GM21447 (cell line): ENCODE data around the gene PTPRE.

ENCODE experiments used
- ATAC-seq: cut with Tn5 transposase; IDR thresholded peaks from one replicate; pipeline ENCODE4 v1.9.1; 2021; ENCODE audit not compliant: unreplicated experiment

Gene PTPRE

DNA sequence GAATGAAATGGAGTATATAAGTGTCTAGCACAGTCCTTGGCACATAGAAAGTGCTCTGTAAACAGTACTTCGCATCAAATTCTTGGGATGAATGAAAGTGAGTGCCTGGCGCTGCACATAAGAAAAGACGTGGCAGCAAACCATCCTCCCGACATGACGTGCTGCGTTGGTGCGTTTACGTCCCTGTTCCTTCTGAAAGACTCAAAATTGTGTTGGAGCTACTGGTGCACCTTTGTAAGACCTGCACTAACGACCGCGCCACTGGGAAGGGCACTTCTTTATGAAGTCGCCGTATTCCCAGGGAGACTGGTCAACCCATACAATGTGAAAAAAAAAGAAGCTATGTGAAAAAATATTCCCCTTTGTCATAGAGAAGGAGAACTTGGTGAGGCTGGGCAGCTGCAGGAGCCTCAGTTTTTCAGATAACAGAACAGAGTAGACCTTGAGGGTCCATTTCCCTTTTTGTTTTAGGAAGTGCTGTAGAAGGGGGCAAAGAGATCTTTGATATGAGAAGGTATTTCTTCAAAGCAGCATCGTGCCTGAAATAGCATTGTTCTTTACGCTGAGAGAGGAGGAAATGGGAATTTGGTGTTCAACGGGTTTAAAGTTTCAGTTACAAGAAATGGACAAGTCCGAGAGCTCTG, 91.7 kb downstream of the PTPRE start:
- ATAC-seq: no peak

- no peak for ATAC-seq
Observed at GRCh38 chr10:127999297-128000129, 92.6 kb downstream of the PTPRE start.

DNA sequence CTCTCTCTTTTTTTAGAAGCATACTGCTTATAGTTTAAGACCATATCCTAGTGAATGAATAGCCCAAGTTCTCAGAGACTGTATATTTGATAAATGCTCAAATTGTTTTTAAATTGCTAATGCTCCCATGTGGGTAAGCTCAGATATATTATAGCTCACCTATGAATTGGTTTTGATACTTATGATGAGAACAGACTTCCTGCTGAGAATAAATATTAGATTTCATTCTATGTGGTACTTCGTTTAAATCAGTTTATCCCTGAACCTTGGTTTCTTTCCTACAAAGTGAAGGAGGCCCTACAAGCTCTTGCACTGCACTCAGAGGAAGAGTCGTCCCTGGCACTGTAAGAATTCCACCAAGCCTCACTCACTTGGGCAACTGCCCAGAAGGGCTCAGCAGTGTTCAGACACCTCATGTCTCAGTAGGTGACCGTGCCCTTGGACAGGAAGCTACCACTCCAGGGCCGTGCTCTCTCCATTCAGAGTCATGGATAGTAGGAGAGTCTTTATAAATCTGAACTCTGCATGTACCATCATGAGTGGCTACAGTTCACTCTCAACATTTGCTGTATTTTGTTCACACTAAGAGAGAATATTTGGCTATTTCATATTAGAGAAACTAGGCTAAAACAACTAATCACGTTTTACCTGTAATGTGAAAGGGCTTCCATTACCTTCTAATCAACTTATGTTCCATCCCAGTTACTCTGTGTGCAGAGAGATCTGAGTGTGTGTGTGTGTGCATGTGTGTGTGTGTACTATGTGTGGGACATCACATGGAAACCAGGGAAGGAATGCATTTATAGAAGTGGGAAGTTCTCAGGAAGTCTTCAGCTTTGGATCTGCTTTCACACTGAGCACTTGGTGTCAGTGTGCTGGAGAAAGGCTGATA, 93.8 kb downstream of the PTPRE start:
- no peak for ATAC-seq

DNA sequence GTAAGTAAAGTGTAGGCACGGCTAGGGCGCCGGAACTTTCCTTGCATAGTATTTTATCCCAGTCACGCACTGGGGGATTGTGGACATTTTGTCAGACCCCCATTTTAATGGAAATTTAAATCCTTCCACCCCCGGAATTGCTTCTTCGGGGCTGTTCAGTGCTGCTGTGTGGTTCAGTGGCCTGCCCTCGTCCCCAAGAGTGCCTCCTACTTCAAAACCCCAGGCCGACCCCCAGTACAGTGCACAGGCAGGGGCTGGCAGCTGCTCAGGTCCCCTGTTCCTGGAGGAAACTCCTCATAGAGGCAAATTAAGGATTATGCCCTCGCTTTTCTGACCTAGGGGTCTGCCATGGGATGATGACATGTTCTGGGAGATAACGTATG, 94.5 kb downstream of the PTPRE start:
- ATAC-seq: no peak

GRCh38 chr10:128001849-128002248, 94.9 kb downstream of the PTPRE start:
- ATAC-seq: no peak

DNA sequence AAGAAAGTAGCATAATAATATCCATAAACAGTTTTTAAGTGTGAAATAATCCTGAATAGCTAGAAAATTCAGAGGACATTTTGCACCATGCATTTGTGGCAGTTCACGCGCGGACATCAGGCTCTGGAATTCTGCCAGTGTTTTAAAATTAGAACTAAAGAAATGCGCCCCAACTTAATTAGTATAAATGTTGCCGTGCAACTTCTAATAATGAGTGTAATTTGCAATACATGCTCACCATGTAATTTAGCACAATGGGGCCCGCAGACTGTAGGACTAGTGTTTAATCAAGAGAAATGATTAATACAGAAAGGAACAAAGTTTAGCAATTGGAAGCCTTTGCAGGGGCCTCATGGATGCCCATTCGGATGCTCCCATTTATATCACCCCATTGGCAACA, 96.6 kb downstream of the PTPRE start:
- ATAC-seq: no peak

DNA sequence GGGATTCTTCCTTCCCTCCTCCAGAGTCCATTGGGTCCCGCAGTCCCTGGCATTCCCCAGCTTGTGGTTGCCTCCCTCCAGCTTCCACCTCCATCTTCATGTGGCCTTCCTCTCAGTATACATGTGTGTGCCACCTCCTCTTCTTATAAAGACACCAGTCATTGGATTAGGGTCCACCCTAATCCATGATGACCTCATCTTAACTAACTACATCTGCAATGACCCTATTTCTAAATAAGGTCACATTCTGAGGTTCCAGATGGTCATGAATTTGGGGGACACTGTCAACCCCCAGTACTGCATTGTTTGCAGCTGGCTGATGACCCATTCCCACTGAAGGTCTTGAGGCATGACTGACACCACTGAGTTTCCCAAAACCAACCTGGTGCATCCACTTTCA, 99.0 kb downstream of the PTPRE start:
- no peak for ATAC-seq

GRCh38 chr10:128007056-128007455, 100.2 kb downstream of the PTPRE start:
- no peak for ATAC-seq

DNA sequence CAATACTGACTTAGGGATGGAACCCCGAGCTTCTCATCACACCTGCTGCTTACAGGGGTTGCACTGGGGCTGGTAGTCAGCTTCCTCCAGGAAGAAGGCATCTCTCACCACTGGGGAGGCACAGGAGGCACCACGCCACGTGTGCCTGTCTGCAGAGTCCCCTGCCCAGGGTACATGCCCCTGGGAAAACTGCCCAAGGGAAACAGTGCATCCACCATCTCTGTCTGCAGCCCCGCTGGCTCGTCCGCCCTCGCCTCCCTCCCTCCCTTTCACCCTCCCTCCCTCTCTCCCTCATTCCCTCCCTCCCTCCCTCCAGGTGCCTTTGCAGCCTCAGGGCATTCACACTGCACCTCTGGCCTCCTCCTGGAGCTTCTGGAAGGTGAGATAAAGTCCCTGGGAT, 101.1 kb downstream of the PTPRE start:
- no peak for ATAC-seq

DNA sequence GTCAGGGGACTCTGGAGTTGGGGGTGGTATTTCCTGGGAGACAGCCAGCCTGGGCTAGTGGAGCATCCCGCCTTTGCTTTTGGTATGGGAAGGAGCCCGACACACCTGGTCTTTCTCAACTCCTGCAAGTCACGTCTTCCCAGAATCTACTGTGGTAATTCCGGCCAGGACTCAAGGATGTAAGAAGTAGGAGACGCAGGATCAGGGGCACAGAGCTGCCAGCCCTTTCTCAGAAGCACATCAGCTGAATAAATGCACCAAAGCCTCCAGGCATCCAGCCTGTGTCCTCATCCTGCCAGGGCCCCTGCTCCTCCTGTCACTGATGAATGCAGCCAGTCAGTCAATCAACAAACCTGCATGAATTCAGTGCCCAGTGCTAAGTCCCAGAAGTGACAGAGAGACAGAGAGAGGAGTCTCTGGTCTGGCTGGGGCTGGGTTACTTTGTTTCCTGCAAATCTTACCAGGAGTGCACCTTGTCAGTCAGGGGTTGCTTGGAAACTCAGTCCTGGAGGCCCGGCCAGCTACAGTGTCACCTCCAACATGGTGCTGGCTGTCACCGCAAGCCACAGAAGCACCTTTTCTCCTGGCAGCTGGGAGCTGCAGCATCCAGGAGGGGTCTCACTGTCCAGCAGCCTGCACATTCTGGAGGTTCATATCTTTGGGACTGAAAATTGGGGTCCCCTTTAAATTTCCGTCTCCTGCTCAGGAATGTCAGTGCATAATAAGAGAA, 101.8 kb downstream of the PTPRE start:
- ATAC-seq: no peak

- ATAC-seq: no peak
Observed at GRCh38 chr10:128009372-128010126, 102.6 kb downstream of the PTPRE start.

- peak; percentile 81 for ATAC-seq
Observed at GRCh38 chr10:128011059-128011979, 104.4 kb downstream of the PTPRE start.

DNA sequence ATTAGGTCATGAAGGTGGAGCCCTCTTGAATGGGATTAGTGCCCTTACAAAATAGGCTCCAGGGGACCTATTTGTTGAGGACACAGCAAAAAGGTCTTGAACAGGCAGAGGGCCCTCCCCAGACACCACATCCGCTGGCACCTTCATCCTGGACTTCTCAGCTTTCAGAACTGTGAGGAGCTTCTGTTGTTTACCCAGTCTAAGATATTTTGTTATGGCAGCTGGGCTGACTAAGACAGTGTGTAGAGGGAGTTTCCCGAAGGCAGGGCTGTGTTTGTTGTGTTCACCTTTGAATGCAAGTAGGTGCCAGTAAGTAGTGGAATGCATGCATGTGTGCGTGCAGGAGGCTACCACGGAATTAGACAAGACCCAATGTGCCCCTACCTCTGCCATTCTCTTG, 106.7 kb downstream of the PTPRE start:
- no peak for ATAC-seq

DNA sequence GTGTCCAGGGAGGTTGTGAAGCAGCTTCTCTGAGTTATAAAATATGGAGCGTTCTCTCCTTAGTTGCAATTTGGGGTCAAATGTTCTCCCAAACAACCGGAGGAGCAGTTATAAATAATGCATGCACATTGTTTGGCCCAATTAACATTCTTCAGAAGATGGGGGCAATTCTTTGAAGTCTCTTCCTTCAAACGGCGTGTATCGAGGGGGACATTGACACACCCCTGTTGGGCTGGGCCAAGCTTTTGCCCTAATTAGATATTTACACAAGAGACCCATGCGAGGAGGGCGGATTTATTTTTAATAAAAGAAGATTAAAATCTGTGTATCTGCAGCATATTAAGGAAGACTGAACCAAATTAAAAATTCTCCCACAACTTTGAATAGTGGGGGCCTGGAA, 107.3 kb downstream of the PTPRE start:
- ATAC-seq: no peak

DNA sequence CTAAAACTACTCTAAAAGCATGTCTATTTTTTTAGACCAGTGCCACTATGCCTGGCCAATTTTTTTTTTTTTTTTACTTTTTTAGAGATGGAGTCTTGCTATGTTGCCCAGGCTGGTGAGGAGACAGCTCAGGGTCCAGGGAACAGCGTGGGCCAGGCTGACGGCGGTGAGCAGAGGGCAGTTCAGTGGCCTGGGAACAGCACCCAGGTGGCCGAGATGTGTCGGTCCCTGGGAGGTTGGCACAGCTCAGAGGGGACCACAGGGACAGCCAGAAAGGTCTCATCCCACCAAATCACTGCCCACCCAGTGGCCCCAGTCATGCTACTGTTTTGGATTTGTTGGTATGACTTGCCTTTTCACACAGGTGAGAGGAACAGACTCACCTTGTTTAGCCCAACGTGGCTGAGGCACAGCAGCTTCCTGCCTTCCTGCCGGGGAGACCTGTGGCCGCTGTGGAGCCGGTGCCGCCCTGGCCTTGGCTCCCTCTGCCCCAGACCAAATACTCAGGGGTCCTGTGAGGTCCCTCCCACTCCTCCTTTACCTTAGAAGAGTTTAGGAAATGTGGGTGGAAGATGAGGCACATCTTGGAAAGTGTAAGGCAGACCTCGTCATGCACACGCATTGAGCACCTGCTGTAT, 109.6 kb downstream of the PTPRE start:
- no peak for ATAC-seq

DNA sequence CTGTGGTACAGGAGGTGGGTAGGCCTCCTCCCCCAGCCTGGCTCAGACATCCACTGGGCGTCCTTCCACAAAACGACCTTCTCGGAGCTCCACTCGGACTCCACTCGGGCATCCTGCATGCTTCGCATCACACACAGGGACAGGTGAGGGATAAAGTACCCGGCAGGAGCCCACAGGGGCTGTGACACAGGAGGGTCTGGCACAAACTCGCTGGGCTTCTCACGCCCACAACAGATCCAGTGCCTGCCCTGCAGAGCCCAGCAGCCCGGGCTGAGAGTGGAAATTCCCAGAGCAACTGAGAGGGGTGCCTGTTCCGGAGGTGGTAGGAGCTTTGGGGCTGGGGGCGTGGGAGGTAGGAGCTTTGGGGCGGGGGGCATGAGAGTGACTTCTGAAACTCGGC, 110.9 kb downstream of the PTPRE start:
- ATAC-seq: no peak

- ATAC-seq: no peak
Observed at GRCh38 chr10:128018236-128018635, 111.3 kb downstream of the PTPRE start.

DNA sequence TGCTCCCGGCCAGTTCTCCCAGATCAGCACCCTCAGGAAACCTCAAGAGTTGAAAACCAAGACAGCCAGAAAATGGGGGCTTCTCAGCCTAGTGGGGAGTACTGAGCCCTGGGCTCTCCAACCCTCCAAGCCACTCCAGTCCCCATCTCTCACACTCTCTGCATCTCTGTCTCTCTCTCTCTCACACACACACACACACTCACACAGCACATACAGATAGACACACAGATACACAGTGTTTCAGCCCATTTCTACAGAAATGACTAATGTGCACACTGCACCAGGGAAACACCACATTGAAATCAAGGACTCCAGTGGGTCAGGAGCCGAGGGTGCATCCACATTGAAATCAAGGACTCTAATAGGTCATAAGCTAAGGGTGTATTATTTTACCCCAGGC, 111.8 kb downstream of the PTPRE start:
- ATAC-seq: no peak
